AG09309 (cell line): ENCODE data around the gene SNCAIP.

Experiments
- DNase-seq: peaks from one replicate; pipeline ENCODE4 v3.0.0-alpha.2; 2010; ENCODE audit warnings: low read depth
- H3K4me3 ChIP-seq: 2 replicates; pipeline ENCODE4 v1.5.1; 2011; ENCODE audit warnings: mild to moderate bottlenecking, low read depth, low read length, moderate library complexity; ENCODE audit not compliant: control insufficient read depth
- CTCF ChIP-seq: IDR thresholded peaks from 2 replicates; pipeline ENCODE4 v1.5.1; 2011; ENCODE audit warnings: mild to moderate bottlenecking, low read depth, low read length, inconsistent platforms; ENCODE audit not compliant: insufficient read depth, control insufficient read depth; ENCODE audit errors: missing control alignments

The SNCAIP gene

DNA sequence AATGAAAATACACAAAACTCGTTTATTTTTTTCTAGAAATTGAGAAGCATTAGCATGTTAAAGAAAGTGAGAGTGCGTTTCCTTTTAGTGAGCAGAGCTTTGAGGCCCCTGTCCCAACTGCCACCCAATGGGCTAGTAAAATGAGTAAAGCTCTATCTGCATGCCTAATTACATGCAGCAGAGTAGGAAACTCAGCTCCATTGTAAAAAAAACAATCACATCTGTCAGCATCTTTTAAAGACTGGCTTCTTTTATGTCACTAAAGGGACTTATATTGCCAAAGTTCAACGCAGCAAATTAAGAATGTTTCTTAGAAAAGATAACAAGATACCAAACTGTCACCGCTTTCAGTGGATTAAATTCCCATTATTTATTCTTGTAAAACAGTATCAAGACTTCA, 154.0 kb downstream of the SNCAIP start:
- no peak overlapping the region for H3K4me3 ChIP-seq
- DNase-seq = no peak
- no peak for TF ChIP-seq CTCF

- no peak for TF ChIP-seq CTCF
- DNase-seq = no peak
Measured at GRCh38 chr5:122468351-122469116, 156.5 kb downstream of the SNCAIP start.

GRCh38 chr5:122469384-122469919, 157.4 kb downstream of the SNCAIP start:
- TF ChIP-seq CTCF = no peak
- DNase-seq = no peak
- H3K4me3 ChIP-seq = no peak overlapping the region

More at GRCh38 chr5:122468351-122469116, 156.5 kb downstream of the SNCAIP start:
- no peak overlapping the region for H3K4me3 ChIP-seq

- TF ChIP-seq CTCF = no peak
- DNase-seq = no peak
- H3K4me3 ChIP-seq = no peak overlapping the region
Measured at GRCh38 chr5:122470365-122470764, 158.3 kb downstream of the SNCAIP start.

GRCh38 chr5:122471031-122471751, 159.2 kb downstream of the SNCAIP start:
- no peak for DNase-seq

GRCh38 chr5:122471752-122472061, 159.7 kb downstream of the SNCAIP start:
- no peak for DNase-seq
- TF ChIP-seq CTCF = no peak
- no peak overlapping the region for H3K4me3 ChIP-seq

More at GRCh38 chr5:122471031-122471751, 159.2 kb downstream of the SNCAIP start:
- no peak overlapping the region for H3K4me3 ChIP-seq
- no peak for TF ChIP-seq CTCF
